WERI-Rb-1 (cell line): ENCODE measurements around the gene BOD1L2.

Source experiments
- DNase-seq: peaks from one replicate; pipeline ENCODE4 v3.0.0-alpha.2; 2020
- H3K27ac ChIP-seq: fragments of 250-450 bp; sonication (Bioruptor Pico); 2 replicates; pipeline ENCODE4 v1.5.1; 2020; ENCODE audit warnings: mild to moderate bottlenecking, moderate library complexity
- H3K27me3 ChIP-seq: fragments of 250-450 bp; sonication (Bioruptor Pico); 2 replicates; pipeline ENCODE4 v1.5.1; 2021; ENCODE audit warnings: mild to moderate bottlenecking, low read depth, moderate library complexity; ENCODE audit not compliant: insufficient read depth, severe bottlenecking
- H3K36me3 ChIP-seq: fragments of 250-450 bp; sonication (Bioruptor Pico); 2 replicates; pipeline ENCODE4 v1.5.1; 2020; ENCODE audit warnings: mild to moderate bottlenecking, moderate library complexity
- H3K4me3 ChIP-seq: 2 replicates; pipeline ENCODE4 v1.5.1; 2011; ENCODE audit warnings: low read depth, mild to moderate bottlenecking, control low read depth, low read length
- H3K9me3 ChIP-seq: fragments of 250-450 bp; sonication (Bioruptor Pico); 2 replicates; pipeline ENCODE4 v1.5.1; 2021; ENCODE audit warnings: mild to moderate bottlenecking, moderate library complexity; ENCODE audit not compliant: severe bottlenecking
- CTCF ChIP-seq: IDR thresholded peaks from 2 replicates; pipeline ENCODE4 v1.5.1; 2011; ENCODE audit warnings: low read depth, mild to moderate bottlenecking, control low read depth, inconsistent platforms, low read length

Gene BOD1L2

GRCh38 chr18:57188851-57189557 lies 42.1 kb downstream of the BOD1L2 start:
- no peaks in the 10 kb centered on the region for H3K27me3 ChIP-seq
- H3K9me3 ChIP-seq: peaks cover 19% of the 10 kb centered on the region
- DNase-seq: no peak
- no peak overlapping the region for H3K4me3 ChIP-seq
- H3K27ac ChIP-seq: no peak overlapping the region
- TF ChIP-seq CTCF: no peak
- H3K36me3 ChIP-seq: no peaks in the 10 kb centered on the region

DNA sequence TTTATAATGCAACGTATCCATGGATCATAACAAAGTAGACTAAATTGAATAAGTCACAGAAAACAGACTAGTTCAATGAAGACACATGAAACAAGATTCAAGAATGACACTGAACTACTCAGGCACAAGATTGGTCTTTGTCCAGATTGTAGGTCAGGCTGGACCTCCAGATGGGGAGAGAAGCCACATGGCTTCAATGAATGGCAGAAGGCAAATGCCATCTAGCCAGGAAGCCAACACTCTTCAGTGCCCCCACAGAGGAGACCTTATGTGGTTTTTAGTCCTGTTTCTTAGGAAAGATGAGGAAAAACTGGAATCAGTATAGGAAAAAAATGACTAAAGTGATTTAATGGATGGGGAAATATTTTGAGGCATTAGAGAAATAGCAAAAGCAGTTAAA lies 43.1 kb downstream of the BOD1L2 start:
- no peak overlapping the region for H3K27ac ChIP-seq
- TF ChIP-seq CTCF: no peak
- H3K4me3 ChIP-seq: no peak overlapping the region
- peaks cover 14% of the 10 kb centered on the region for H3K9me3 ChIP-seq
- H3K36me3 ChIP-seq: no peaks in the 10 kb centered on the region
- no peak for DNase-seq
- H3K27me3 ChIP-seq: no peaks in the 10 kb centered on the region

- Histone ChIP-seq H3K4me3 (no peak overlapping the region), H3K27me3 (no peaks in the 10 kb centered on the region), H3K27ac (no peak overlapping the region), H3K9me3 (no peaks in the 10 kb centered on the region), H3K36me3 (no peaks in the 10 kb centered on the region)
- DNase-seq: no peak
- TF ChIP-seq CTCF: no peak
These were observed 47.2 kb downstream of the BOD1L2 start for GRCh38 chr18:57194070-57194469.

- Histone ChIP-seq H3K4me3 (no peak overlapping the region), H3K27me3 (no peaks in the 10 kb centered on the region), H3K9me3 (no peaks in the 10 kb centered on the region), H3K36me3 (no peaks in the 10 kb centered on the region), H3K27ac (no peak overlapping the region)
- no peak for DNase-seq
- no peak for TF ChIP-seq CTCF
These were observed 47.7 kb downstream of the BOD1L2 start for GRCh38 chr18:57194622-57195021.

DNA sequence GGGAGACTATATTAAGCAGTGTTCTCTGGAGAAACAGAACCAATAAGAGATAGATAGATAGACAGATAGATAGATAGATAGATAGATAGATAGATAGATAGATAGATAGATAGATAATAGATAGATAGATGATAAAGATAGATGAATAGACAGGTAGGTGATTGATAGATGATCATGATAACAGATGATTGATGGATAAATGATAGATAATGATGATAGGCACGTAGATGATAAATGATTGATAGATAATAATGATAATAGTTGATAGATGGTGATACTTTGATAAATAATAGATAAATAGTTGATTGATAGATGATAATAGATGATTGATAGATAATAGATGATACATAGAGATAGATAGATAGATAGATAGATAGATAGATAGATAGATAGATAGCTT lies 48.5 kb downstream of the BOD1L2 start:
- no peak for TF ChIP-seq CTCF
- no peak overlapping the region for H3K27ac ChIP-seq
- DNase-seq: no peak
- no peaks in the 10 kb centered on the region for H3K27me3 ChIP-seq
- no peak overlapping the region for H3K4me3 ChIP-seq
- H3K9me3 ChIP-seq: no peaks in the 10 kb centered on the region
- no peaks in the 10 kb centered on the region for H3K36me3 ChIP-seq

DNA sequence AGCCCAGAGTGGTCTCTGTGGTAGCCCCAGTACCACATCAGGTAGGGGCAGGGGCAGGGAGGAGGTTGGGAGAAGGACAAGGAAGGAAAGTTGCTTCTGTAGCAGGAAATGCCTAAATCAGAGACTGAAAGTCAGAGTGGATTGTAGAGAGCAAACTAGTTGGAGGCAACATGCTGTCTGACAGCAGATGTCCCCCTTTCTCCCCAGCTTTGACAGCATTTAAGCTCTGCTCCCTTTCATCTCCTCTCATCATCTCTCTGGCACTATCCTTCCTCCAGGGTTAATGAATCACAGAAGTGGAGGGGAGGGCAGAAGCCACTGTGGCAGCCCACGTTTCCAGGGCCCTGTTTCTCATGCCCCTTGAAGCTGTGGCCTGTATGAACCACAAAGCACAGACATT lies 50.4 kb downstream of the BOD1L2 start:
- Histone ChIP-seq H3K36me3 (no peaks in the 10 kb centered on the region), H3K4me3 (no peak overlapping the region), H3K27me3 (no peaks in the 10 kb centered on the region), H3K27ac (no peak overlapping the region), H3K9me3 (no peaks in the 10 kb centered on the region)
- peak; percentile 26; the same call in 1 of the 2 replicates for TF ChIP-seq CTCF
- DNase-seq: no peak
